Activated CD8-positive, alpha-beta T cell treated with anti-CD3 and anti-CD28 coated beads, Interleukin-2, amount 10 ng/mL, durations not matched to agents 7 days and 5 days (primary cell): ENCODE measurements around the gene KY. TPM values are rescaled to one million over a fixed set of nuclear protein-coding genes. Genes with fewer than 3 reads are reported as not detected.

Source experiments
- ATAC-seq: fragments of 150-1000 bp; cut with Tn5 transposase; one replicate; pipeline ENCODE4 v1.10.0; 2021; ENCODE audit warnings: moderate library complexity
- CTCF ChIA-PET: fragments of 350-600 bp; sonication (Branson Sonifier 250); formaldehyde crosslinking; loops from one replicate; lab custom pipeline; 2021; ENCODE audit warnings: antibody characterized with exemption; lab: Charles Lee
- POLR2A ChIA-PET: fragments of 350-600 bp; sonication (Branson Sonifier 250); formaldehyde crosslinking; loops from one replicate; lab custom pipeline; 2021; ENCODE audit warnings: antibody characterized with exemption; lab: Charles Lee
- DNase-seq: peaks from one replicate; pipeline ENCODE4 v3.0.0-alpha.2; 2020
- H3K27ac Mint-ChIP-seq: one replicate; pipeline ENCODE4 v1.8.0; 2021; ENCODE audit warnings: mild to moderate bottlenecking, mixed read lengths
- H3K27me3 Mint-ChIP-seq: one replicate; pipeline ENCODE4 v1.8.0; 2021; ENCODE audit warnings: low read depth, mixed read lengths
- H3K36me3 Mint-ChIP-seq: one replicate; pipeline ENCODE4 v1.8.0; 2021; ENCODE audit warnings: low read depth, mixed read lengths
- H3K4me1 Mint-ChIP-seq: one replicate; pipeline ENCODE4 v1.8.0; 2021; ENCODE audit warnings: low read depth, mixed read lengths
- H3K4me3 Mint-ChIP-seq: one replicate; pipeline ENCODE4 v1.8.0; 2021; ENCODE audit warnings: mild to moderate bottlenecking, mixed read lengths
- H3K9me3 Mint-ChIP-seq: one replicate; pipeline ENCODE4 v1.8.0; 2022; ENCODE audit warnings: mixed read lengths; ENCODE audit not compliant: insufficient read depth
- total RNA-seq, 2 experiments: library from RNA; stranded (reverse); gene quantifications; one replicate each; pipeline ENCODE4 v1.2.3, GENCODE V29; 2021

KY gene
- total RNA-seq, 2 experiments from 2014 or later, result not detected

GRCh38 chr3:134685929-134686802 lies 35.3 kb upstream of the KY start:
- ChIA-PET POLR2A (no interaction called here), CTCF (no interaction called here)
- Mint-ChIP-seq H3K27me3 (peaks cover 3% of the 10 kb centered on the region), H3K36me3 (no peaks in the 10 kb centered on the region), H3K27ac (no peak overlapping the region), H3K4me3 (no peak overlapping the region), H3K9me3 (no peaks in the 10 kb centered on the region), H3K4me1 (no peaks in the 10 kb centered on the region)
- no peak for DNase-seq
- ATAC-seq, result no peak

GRCh38 chr3:134682196-134682880 lies 31.5 kb upstream of the KY start:
- Mint-ChIP-seq H3K4me3 (no peak overlapping the region), H3K9me3 (no peaks in the 10 kb centered on the region), H3K36me3 (no peaks in the 10 kb centered on the region), H3K4me1 (no peaks in the 10 kb centered on the region), H3K27ac (no peak overlapping the region), H3K27me3 (no peaks in the 10 kb centered on the region)
- no peak for DNase-seq
- ATAC-seq, result no peak
- CTCF ChIA-PET, result interaction anchor here (1.0 kb wide), 1 partner anchor 10 kb away, joined by 3 read pairs; no protein-coding TSS in a partner anchor
- POLR2A ChIA-PET, result no interaction called here

- ATAC-seq (no peak), DNase-seq (no peak)
- ChIA-PET POLR2A (no interaction called here), CTCF (interaction anchor here (1.0 kb wide), 1 partner anchor 9 kb away, joined by 3 read pairs; no protein-coding TSS in a partner anchor)
- H3K9me3 Mint-ChIP-seq, result no peaks in the 10 kb centered on the region
- H3K4me3 Mint-ChIP-seq, result no peak overlapping the region
- no peak overlapping the region for H3K27ac Mint-ChIP-seq
- no peaks in the 10 kb centered on the region for H3K36me3 Mint-ChIP-seq
- H3K27me3 Mint-ChIP-seq, result no peaks in the 10 kb centered on the region
- no peaks in the 10 kb centered on the region for H3K4me1 Mint-ChIP-seq
Observed at GRCh38 chr3:134681522-134681900, 30.7 kb upstream of the KY start.

GRCh38 chr3:134680796-134681521 lies 30.1 kb upstream of the KY start:
- ATAC-seq (no peak), DNase-seq (no peak)
- Mint-ChIP-seq H3K27me3 (no peaks in the 10 kb centered on the region), H3K36me3 (no peaks in the 10 kb centered on the region), H3K9me3 (no peaks in the 10 kb centered on the region), H3K27ac (no peak overlapping the region), H3K4me1 (no peaks in the 10 kb centered on the region), H3K4me3 (no peak overlapping the region)
- ChIA-PET CTCF (no interaction called here), POLR2A (no interaction called here)

- Mint-ChIP-seq H3K9me3 (peaks cover 5% of the 10 kb centered on the region), H3K27me3 (no peaks in the 10 kb centered on the region), H3K4me1 (no peaks in the 10 kb centered on the region), H3K4me3 (no peak overlapping the region), H3K36me3 (no peaks in the 10 kb centered on the region), H3K27ac (no peak overlapping the region)
- DNase-seq (no peak), ATAC-seq (no peak)
- ChIA-PET POLR2A (no interaction called here), CTCF (interaction anchor here (0.8 kb wide), 1 partner anchor 13 kb away, joined by 3 read pairs; no protein-coding TSS in a partner anchor)
Observed at GRCh38 chr3:134677987-134678308, 27.1 kb upstream of the KY start.

GRCh38 chr3:134677196-134677986 lies 26.6 kb upstream of the KY start:
- ChIA-PET CTCF (interaction anchor here (0.8 kb wide), 1 partner anchor 14 kb away, joined by 3 read pairs; no protein-coding TSS in a partner anchor), POLR2A (no interaction called here)
- Mint-ChIP-seq H3K36me3 (no peaks in the 10 kb centered on the region), H3K9me3 (peaks cover 5% of the 10 kb centered on the region), H3K27me3 (no peaks in the 10 kb centered on the region), H3K4me3 (no peak overlapping the region), H3K4me1 (no peaks in the 10 kb centered on the region), H3K27ac (no peak overlapping the region)
- DNase-seq, result peak; percentile 27
- no peak for ATAC-seq

GRCh38 chr3:134675726-134676256 lies 25.0 kb upstream of the KY start:
- ChIA-PET CTCF (no interaction called here), POLR2A (no interaction called here)
- DNase-seq (no peak), ATAC-seq (no peak)
- peaks cover 5% of the 10 kb centered on the region for H3K9me3 Mint-ChIP-seq
- no peaks in the 10 kb centered on the region for H3K27me3 Mint-ChIP-seq
- H3K4me1 Mint-ChIP-seq, result no peaks in the 10 kb centered on the region
- no peak overlapping the region for H3K27ac Mint-ChIP-seq
- H3K36me3 Mint-ChIP-seq, result no peaks in the 10 kb centered on the region
- no peak overlapping the region for H3K4me3 Mint-ChIP-seq

GRCh38 chr3:134672571-134672970 lies 21.7 kb upstream of the KY start:
- H3K27me3 Mint-ChIP-seq, result no peaks in the 10 kb centered on the region
- ChIA-PET CTCF (interaction anchor here (0.9 kb wide), 1 partner anchor 10 kb away, joined by 3 read pairs; no protein-coding TSS in a partner anchor), POLR2A (no interaction called here)
- ATAC-seq (no peak), DNase-seq (no peak)
- H3K36me3 Mint-ChIP-seq, result no peaks in the 10 kb centered on the region
- no peak overlapping the region for H3K27ac Mint-ChIP-seq
- no peak overlapping the region for H3K4me3 Mint-ChIP-seq
- peaks cover 5% of the 10 kb centered on the region for H3K9me3 Mint-ChIP-seq
- no peaks in the 10 kb centered on the region for H3K4me1 Mint-ChIP-seq

- H3K36me3 Mint-ChIP-seq, result no peaks in the 10 kb centered on the region
- ATAC-seq, result no peak
- H3K27me3 Mint-ChIP-seq, result no peaks in the 10 kb centered on the region
Observed at GRCh38 chr3:134667956-134668355, 17.1 kb upstream of the KY start.

GRCh38 chr3:134667406-134667805 lies 16.6 kb upstream of the KY start:
- Mint-ChIP-seq H3K36me3 (no peaks in the 10 kb centered on the region), H3K9me3 (no peaks in the 10 kb centered on the region), H3K4me1 (no peaks in the 10 kb centered on the region), H3K27me3 (no peaks in the 10 kb centered on the region), H3K27ac (no peak overlapping the region), H3K4me3 (no peak overlapping the region)
- no peak for ATAC-seq
- ChIA-PET CTCF (no interaction called here), POLR2A (no interaction called here)
- DNase-seq, result no peak

More at GRCh38 chr3:134667956-134668355, 17.1 kb upstream of the KY start:
- no peak overlapping the region for H3K27ac Mint-ChIP-seq
- ChIA-PET POLR2A (no interaction called here), CTCF (no interaction called here)
- no peaks in the 10 kb centered on the region for H3K9me3 Mint-ChIP-seq
- no peak overlapping the region for H3K4me3 Mint-ChIP-seq
- DNase-seq, result no peak
- H3K4me1 Mint-ChIP-seq, result no peaks in the 10 kb centered on the region

- Mint-ChIP-seq H3K4me3 (no peak overlapping the region), H3K4me1 (no peaks in the 10 kb centered on the region), H3K27me3 (no peaks in the 10 kb centered on the region), H3K27ac (no peak overlapping the region), H3K9me3 (no peaks in the 10 kb centered on the region), H3K36me3 (no peaks in the 10 kb centered on the region)
- ChIA-PET CTCF (no interaction called here), POLR2A (no interaction called here)
- no peak for ATAC-seq
- no peak for DNase-seq
Observed at GRCh38 chr3:134666885-134667284, 16.1 kb upstream of the KY start.
